Activated T-cell treated with anti-CD3 and anti-CD28 coated beads, Interleukin-2, amount 50 U/mL, for 4 hours (primary cell): ENCODE measurements around the gene ANKRD30B. TPM values are rescaled to one million over a fixed set of nuclear protein-coding genes. Genes with fewer than 3 reads are reported as not detected.

Source experiments
- total RNA-seq, 3 donors: library from RNA; stranded (reverse); gene quantifications; one replicate each; pipeline ENCODE4 v1.2.1, GENCODE V29; 2021

ANKRD30B gene
- total RNA-seq, 3 donors from 2014 or later, result not detected

Other genes with a start within 250 kb of the ANKRD30B start
- gene POTEC, start 204.6 kb upstream of the ANKRD30B start, total RNA-seq, result not detected